Right lobe of liver (tissue), 4 donors: Measurements from ENCODE around the gene EEF2.

ENCODE experiments used
- POLR2A ChIP-seq: fragments of 450-650 bp; IDR thresholded peaks from one replicate; pipeline ENCODE4 v1.6.1; 2017; ENCODE audit warnings: antibody characterized with exemption, mild to moderate bottlenecking
- TF ChIP-seq, protein P1 (sequence below), 4 donors: fragments of 200-600 bp in 3 of 4; fragments of 450-650 bp in 1 of 4; IDR thresholded peaks; one replicate each; pipeline versions ENCODE4 v1.5.1 to v1.8.0; 2016 to 2022; ENCODE audit warnings: antibody characterized with exemption in 4 of 4, mild to moderate bottlenecking in 2 of 4
- donor health status: DM: no; HTN: no; CAD: no.
- donor health status: DM: no; HTN: no; CAD: no.
- donor health status: DM: no; HTN: yes; CAD: no.

DNA sequence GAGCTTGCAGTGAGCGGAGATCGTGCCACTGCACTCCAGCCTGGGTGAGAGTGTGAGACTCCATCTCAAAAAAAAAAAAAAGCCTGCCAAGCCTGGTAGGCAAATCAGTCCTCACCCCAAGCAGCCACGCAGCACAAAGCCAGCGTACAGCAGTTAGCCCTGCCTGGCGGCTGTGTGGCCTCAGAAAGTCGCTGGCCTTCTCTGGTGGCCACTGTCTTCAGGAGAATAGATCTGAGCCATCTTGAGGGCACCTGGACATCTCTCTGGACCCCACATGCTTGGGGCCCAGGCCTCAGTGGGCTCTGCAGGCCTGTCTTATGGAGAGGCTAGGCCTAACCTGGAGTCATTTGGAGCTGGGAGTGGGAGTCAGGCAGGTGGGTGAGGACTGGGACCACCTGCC, 45.3 kb upstream of the EEF2 start:
- TF ChIP-seq, protein P1, sequence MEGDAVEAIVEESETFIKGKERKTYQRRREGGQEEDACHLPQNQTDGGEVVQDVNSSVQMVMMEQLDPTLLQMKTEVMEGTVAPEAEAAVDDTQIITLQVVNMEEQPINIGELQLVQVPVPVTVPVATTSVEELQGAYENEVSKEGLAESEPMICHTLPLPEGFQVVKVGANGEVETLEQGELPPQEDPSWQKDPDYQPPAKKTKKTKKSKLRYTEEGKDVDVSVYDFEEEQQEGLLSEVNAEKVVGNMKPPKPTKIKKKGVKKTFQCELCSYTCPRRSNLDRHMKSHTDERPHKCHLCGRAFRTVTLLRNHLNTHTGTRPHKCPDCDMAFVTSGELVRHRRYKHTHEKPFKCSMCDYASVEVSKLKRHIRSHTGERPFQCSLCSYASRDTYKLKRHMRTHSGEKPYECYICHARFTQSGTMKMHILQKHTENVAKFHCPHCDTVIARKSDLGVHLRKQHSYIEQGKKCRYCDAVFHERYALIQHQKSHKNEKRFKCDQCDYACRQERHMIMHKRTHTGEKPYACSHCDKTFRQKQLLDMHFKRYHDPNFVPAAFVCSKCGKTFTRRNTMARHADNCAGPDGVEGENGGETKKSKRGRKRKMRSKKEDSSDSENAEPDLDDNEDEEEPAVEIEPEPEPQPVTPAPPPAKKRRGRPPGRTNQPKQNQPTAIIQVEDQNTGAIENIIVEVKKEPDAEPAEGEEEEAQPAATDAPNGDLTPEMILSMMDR (IDR thresholded peaks at IDR 0.05) = no peak
- no peak for TF ChIP-seq POLR2A
